ENCODE results near the gene EPHA8.

- TF ChIP-seq CTCF (IDR thresholded peaks at IDR 0.05): no peak
- no peak for TF ChIP-seq POLR2A (IDR thresholded peaks at IDR 0.05)
Measured at GRCh38 chr1:22602060-22602740, 38.9 kb downstream of the EPHA8 start.

All from lower leg skin (tissue), 3 donors.